ENCODE results near the gene TEX14.
A peak's percentile ranks its signal among the peaks of the same experiment; 100 is the strongest.

Gene TEX14

DNA sequence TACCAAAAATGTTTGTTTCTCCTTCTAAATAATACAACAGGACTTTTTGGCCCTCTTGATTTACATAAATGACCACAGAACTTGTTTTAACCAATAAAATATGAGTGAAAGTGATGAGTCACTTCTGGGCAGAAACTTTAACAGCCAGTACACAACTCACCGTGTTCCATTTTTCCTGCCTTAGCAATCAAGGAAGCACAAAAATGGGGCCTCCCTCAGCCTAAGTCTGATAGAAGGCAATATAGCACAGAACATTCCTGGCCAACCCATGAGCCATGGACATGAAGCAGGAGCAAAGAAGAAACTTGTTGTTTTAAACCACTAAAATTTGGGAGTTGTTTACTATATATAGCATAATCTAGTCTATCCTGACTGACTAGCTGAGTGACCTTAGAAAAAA is 116.3 kb downstream of the TEX14 start:
- DNase-seq (ENCODE audit: low read depth), result peak; percentile 60
- TF ChIP-seq, protein P1, sequence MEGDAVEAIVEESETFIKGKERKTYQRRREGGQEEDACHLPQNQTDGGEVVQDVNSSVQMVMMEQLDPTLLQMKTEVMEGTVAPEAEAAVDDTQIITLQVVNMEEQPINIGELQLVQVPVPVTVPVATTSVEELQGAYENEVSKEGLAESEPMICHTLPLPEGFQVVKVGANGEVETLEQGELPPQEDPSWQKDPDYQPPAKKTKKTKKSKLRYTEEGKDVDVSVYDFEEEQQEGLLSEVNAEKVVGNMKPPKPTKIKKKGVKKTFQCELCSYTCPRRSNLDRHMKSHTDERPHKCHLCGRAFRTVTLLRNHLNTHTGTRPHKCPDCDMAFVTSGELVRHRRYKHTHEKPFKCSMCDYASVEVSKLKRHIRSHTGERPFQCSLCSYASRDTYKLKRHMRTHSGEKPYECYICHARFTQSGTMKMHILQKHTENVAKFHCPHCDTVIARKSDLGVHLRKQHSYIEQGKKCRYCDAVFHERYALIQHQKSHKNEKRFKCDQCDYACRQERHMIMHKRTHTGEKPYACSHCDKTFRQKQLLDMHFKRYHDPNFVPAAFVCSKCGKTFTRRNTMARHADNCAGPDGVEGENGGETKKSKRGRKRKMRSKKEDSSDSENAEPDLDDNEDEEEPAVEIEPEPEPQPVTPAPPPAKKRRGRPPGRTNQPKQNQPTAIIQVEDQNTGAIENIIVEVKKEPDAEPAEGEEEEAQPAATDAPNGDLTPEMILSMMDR (IDR thresholded peaks at IDR 0.05; ENCODE audit: low read depth, low read length, missing control alignments), result no peak
- in situ Hi-C loops (cut with HindIII; ENCODE audit: low sequenced_read_pairs), result no loop called here
- H3K4me3 ChIP-seq (ENCODE audit: low read depth, low read length), result no peak overlapping the region

DNA sequence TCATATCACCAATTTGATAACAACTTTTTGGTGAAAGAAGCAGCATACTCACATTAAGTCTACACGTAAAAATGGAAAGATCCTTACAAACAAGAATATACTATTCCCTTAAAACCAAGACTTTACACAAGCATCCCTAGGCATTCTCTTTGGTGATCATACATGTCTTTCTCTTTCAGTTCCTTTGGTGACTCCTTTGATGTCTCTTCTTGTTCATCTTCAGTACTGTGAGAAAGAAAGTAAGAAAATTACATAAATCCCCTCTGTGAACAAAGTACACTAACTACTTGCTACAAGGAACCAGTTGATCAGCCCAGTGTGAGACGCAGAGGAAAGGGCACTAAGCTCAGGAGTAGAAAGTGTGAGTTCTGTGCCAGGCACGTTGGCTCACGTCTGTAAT is 117.8 kb downstream of the TEX14 start:
- TF ChIP-seq, protein P1 (IDR thresholded peaks at IDR 0.05; ENCODE audit: low read depth, low read length, missing control alignments), result no peak
- H3K4me3 ChIP-seq (ENCODE audit: low read depth, low read length), result no peak overlapping the region
- DNase-seq (ENCODE audit: low read depth), result no peak
- in situ Hi-C loops (cut with HindIII; ENCODE audit: low sequenced_read_pairs), result no loop called here

DNA sequence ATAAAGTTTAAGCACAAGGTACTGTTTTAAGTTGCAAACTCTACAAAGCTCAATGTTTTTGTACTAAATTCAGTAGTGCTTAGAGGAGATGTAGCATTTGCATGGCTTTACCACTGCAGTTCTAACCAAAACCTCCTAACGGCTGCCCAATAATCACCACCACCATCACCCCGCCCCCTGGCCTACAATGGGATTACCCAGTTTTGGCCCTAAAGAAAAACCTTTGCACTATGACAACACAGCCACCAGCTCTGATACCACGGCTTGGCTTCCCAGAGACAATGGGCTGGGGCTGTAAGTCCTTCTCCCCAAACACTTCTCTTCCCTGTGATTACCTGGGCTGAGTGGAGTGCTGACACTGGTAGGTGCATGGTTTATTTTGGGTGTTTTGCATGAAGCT is 119.0 kb downstream of the TEX14 start:
- DNase-seq (ENCODE audit: low read depth), result no peak
- in situ Hi-C loops (cut with HindIII; ENCODE audit: low sequenced_read_pairs), result no loop called here

DNA sequence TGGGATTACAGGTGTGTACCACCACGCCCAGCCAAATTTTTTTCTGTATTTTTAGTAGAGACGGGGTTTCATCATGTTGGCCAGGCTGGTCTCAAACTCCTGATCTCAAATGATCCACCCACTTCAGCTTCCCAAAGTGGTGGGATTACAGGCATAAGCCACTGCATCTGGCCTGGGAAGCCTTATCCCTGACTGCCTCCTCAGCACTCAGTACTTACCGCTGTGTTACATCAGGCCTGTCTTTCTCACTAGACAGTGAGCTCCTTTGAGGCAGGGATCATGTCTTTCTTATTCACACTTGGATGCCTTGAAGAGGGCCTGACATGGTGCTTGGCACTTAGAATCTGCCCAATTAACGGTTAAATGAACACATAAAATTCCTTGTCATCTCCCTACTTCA is 121.1 kb downstream of the TEX14 start:
- DNase-seq (ENCODE audit: low read depth), result no peak
- no peak overlapping the region for H3K4me3 ChIP-seq (ENCODE audit: low read depth, low read length)
- in situ Hi-C loops (cut with HindIII; ENCODE audit: low sequenced_read_pairs), result no loop called here
- TF ChIP-seq, protein P1 (IDR thresholded peaks at IDR 0.05; ENCODE audit: low read depth, low read length, missing control alignments), result no peak

More for the DNA sequence above, 119.0 kb downstream of the TEX14 start:
- no peak overlapping the region for H3K4me3 ChIP-seq (ENCODE audit: low read depth, low read length)
- TF ChIP-seq, protein P1 (IDR thresholded peaks at IDR 0.05; ENCODE audit: low read depth, low read length, missing control alignments), result no peak

DNA sequence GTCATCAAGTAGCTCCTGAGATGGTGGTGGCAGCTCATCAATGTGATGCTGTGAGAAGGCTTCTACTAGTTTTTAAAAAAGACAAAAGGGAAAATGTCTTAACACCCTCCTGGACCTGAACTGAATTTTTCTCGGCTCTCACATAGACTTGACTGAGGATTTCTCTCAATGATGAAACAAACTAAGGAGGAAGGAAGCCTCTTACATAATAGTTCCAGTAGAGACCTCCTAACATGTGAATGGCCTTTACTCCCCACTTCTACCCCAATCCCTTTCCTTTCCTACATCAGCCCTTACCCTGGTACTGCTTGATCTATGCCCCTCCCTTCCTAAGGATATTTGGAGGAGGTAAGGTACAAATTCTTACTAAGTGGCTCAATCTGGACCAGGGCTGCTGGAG is 122.6 kb downstream of the TEX14 start:
- in situ Hi-C loops (cut with HindIII; ENCODE audit: low sequenced_read_pairs), result no loop called here
- no peak for DNase-seq (ENCODE audit: low read depth)
- no peak overlapping the region for H3K4me3 ChIP-seq (ENCODE audit: low read depth, low read length)
- TF ChIP-seq, protein P1 (IDR thresholded peaks at IDR 0.05; ENCODE audit: low read depth, low read length, missing control alignments), result no peak

DNA sequence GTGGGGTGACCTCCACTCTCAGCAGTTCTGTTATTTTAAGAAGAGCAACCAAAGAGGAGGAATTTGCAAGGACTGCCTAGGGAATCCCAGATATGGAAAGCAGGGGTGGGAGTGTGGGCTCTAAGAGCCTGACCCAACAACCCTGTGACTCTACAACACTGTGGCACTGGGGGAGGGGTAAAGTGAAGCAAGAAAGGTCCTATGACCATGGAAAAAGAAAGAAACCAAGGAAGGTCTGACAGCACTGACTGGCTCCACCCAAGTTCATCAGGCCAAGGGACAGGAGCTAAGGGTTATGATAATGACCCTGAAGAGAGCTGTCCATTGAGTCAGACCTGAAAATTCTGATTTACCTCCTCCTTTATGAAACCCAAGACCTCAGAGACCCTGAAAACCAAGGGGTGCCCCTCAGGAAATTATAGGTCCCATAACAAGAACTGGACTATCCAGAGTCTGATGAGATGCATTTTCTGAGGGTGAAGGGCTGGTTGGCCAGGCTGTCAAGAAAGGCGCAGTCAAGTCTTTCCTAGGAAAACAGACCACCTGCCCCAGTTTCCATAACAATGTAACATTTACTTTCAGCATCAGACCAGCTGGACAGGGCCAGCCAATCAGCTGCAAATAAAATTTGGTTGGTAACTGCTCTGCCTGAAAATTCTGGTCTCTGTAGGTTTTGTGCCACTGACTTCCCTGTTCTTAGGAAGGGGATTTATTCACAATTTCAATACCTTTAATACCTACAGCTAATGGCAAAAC is 123.6 kb downstream of the TEX14 start:
- DNase-seq (ENCODE audit: low read depth), result no peak
- H3K4me3 ChIP-seq (ENCODE audit: low read depth, low read length), result no peak overlapping the region
- in situ Hi-C loops (cut with HindIII; ENCODE audit: low sequenced_read_pairs), result no loop called here
- TF ChIP-seq, protein P1 (IDR thresholded peaks at IDR 0.05; ENCODE audit: low read depth, low read length, missing control alignments), result no peak
